Panc1 (cell line): ENCODE data around the gene LRRC4B. TPM values are rescaled to one million over a fixed set of nuclear protein-coding genes. Genes with fewer than 3 reads are reported as not detected.
A peak's percentile ranks its signal among the peaks of the same experiment; 100 is the strongest.

Experiments used
- ATAC-seq: fragments of 200-7000 bp; cut with Tn5 transposase; 2 replicates; pipeline ENCODE4 v1.9.1; 2020; ENCODE audit warnings: mild to moderate bottlenecking, moderate library complexity
- BruUV-seq: library from RNA; stranded (reverse); fragments of 400-500 nt; replicated peaks from 2 replicates; lab custom pipeline; 2021; lab: Mats Ljungman, UMichigan
- CTCF ChIA-PET: fragments of 300-600 bp; sonication (Branson Sonifier 250); formaldehyde crosslinking; loops from one replicate; lab custom pipeline; 2022; ENCODE audit warnings: antibody characterized with exemption; lab: Charles Lee
- POLR2A ChIA-PET: fragments of 300-600 bp; sonication (Branson Sonifier 250); formaldehyde crosslinking; loops from one replicate; lab custom pipeline; 2022; ENCODE audit warnings: antibody characterized with exemption; lab: Charles Lee
- DNase-seq: peaks from one replicate; pipeline ENCODE4 v3.0.0-alpha.2; 2010; ENCODE audit warnings: low read depth, low spot score
- H3K27ac ChIP-seq: 2 replicates; pipeline ENCODE4 v1.5.1; 2011; ENCODE audit warnings: mild to moderate bottlenecking, low read length, inconsistent platforms
- H3K27me3 ChIP-seq: fragments of 200-500 bp; sonication (Bioruptor generic); 2 replicates; pipeline ENCODE4 v1.6.0; 2014; ENCODE audit warnings: low read length, inconsistent platforms; ENCODE audit not compliant: control insufficient read depth, insufficient read depth
- H3K36me3 ChIP-seq: fragments of 200-500 bp; sonication (Bioruptor generic); 2 replicates; pipeline ENCODE4 v1.5.1; 2014; ENCODE audit warnings: inconsistent platforms, mild to moderate bottlenecking, low read length, moderate library complexity; ENCODE audit not compliant: control insufficient read depth, insufficient read depth
- H3K4me1 ChIP-seq: 2 replicates; pipeline ENCODE4 v1.5.1; 2011; ENCODE audit warnings: inconsistent platforms, mild to moderate bottlenecking, low read length, moderate library complexity; ENCODE audit not compliant: control insufficient read depth, insufficient read depth
- H3K4me3 ChIP-seq, 2 experiments: 2 replicates each; pipeline ENCODE4 v1.5.1; 2011 to 2012; ENCODE audit warnings: low read depth in 2 of 2, low read length in 2 of 2, mild to moderate bottlenecking in 2 of 2, inconsistent platforms in 1 of 2, moderate library complexity in 1 of 2
- H3K9me3 ChIP-seq: fragments of 200-500 bp; sonication (Bioruptor generic); 2 replicates; pipeline ENCODE4 v1.5.1; 2014; ENCODE audit warnings: low read depth, mild to moderate bottlenecking, inconsistent platforms, low read length, moderate library complexity; ENCODE audit not compliant: control insufficient read depth, insufficient read depth
- CTCF ChIP-seq: fragments of 450-650 bp; IDR thresholded peaks from 2 replicates; pipeline ENCODE4 v1.5.1; 2017; ENCODE audit warnings: mild to moderate bottlenecking
- POLR2AphosphoS5 ChIP-seq: IDR thresholded peaks from 2 replicates; pipeline ENCODE4 v1.6.1; 2012; ENCODE audit warnings: mild to moderate bottlenecking, low read depth, low read length, moderate library complexity
- REST ChIP-seq, 2 experiments: IDR thresholded peaks; 2 replicates each; pipeline ENCODE4 v1.6.1; 2011 to 2012; ENCODE audit warnings: low read depth in 2 of 2, control low read depth in 1 of 2, low read length in 1 of 2, mild to moderate bottlenecking in 1 of 2, moderate library complexity in 1 of 2; ENCODE audit not compliant: insufficient read depth in 1 of 2
- SIN3A ChIP-seq: IDR thresholded peaks from 2 replicates; pipeline ENCODE4 v1.6.1; 2012; ENCODE audit warnings: low read depth, mild to moderate bottlenecking, low read length, moderate library complexity, borderline replicate concordance; ENCODE audit not compliant: insufficient read depth
- TCF7L2 ChIP-seq: IDR thresholded peaks from 2 replicates; pipeline ENCODE4 v1.6.1; 2011; ENCODE audit warnings: mild to moderate bottlenecking, low read depth, low read length, inconsistent platforms
- in situ Hi-C: cut with HindIII; loops from 2 replicates; pipeline ENCODE4 v1.10.0; 2016; ENCODE audit warnings: low sequenced_read_pairs, low pct_unique_long_range_greater_than_20kb
- intact Hi-C: fragments of 100-400 bp; cut with micrococcal nuclease; formaldehyde crosslinking; loops from one replicate; pipeline ENCODE4 v1.10.0; 2022; ENCODE audit not compliant: unreplicated experiment
- total RNA-seq: library from RNA; stranded (reverse); gene quantifications from one replicate; pipeline ENCODE4 v1.2.1, GENCODE V29; 2021; ENCODE audit not compliant: unreplicated experiment

LRRC4B gene
- total RNA-seq, 1 experiment from 2014 or later = 0.57 TPM

- H3K36me3 ChIP-seq = no peaks in the 10 kb centered on the region
- in situ Hi-C loops (no loop called here), intact Hi-C loops (no loop called here)
- no peaks in the 10 kb centered on the region for H3K27me3 ChIP-seq
- no peak for TF ChIP-seq POLR2AphosphoS5
- no peak for TF ChIP-seq REST (IDR thresholded peaks at IDR 0.05; ENCODE audit: insufficient read depth in 1 of 2, low read depth in 2 of 2, low read length in 1 of 2)
- TF ChIP-seq SIN3A = no peak
- TF ChIP-seq CTCF = no peak
- TF ChIP-seq TCF7L2 = no peak
- DNase-seq (no peak), ATAC-seq (no peak)
- ChIA-PET CTCF (no interaction called here), POLR2A (no interaction called here)
- no peak overlapping the region for H3K4me3 ChIP-seq
- no peaks in the 10 kb centered on the region for H3K4me1 ChIP-seq
- H3K27ac ChIP-seq = no peak overlapping the region
- no peaks in the 10 kb centered on the region for H3K9me3 ChIP-seq
- BruUV-seq = no TSS peak
Measured at GRCh38 chr19:50493171-50493570, 75.1 kb downstream of the LRRC4B start.

GRCh38 chr19:50492303-50493052 lies 75.8 kb downstream of the LRRC4B start:
- intact Hi-C loops (no loop called here), in situ Hi-C loops (no loop called here)
- H3K4me3 ChIP-seq = no peak overlapping the region
- BruUV-seq = no TSS peak
- TF ChIP-seq REST (IDR thresholded peaks at IDR 0.05; ENCODE audit: insufficient read depth in 1 of 2, low read depth in 2 of 2, low read length in 1 of 2) = no peak
- ChIA-PET POLR2A (no interaction called here), CTCF (no interaction called here)
- DNase-seq = no peak
- H3K27me3 ChIP-seq = no peaks in the 10 kb centered on the region
- no peaks in the 10 kb centered on the region for H3K9me3 ChIP-seq
- H3K36me3 ChIP-seq = no peaks in the 10 kb centered on the region
- no peak overlapping the region for H3K27ac ChIP-seq
- peak; percentile 37; the same call in 1 of the 2 replicates for ATAC-seq
- H3K4me1 ChIP-seq = no peaks in the 10 kb centered on the region
